ENCODE measurements around the gene TAF15. TPM values are rescaled to one million over a fixed set of nuclear protein-coding genes. Genes with fewer than 3 reads are reported as not detected.

TAF15 gene
- polyA plus RNA-seq, 1 donor from 2014 or later = 45.8 TPM

GRCh38 chr17:35766903-35767510 is 42.3 kb upstream of the TAF15 start:
- H3K4me3 ChIP-seq (ENCODE audit: low read length) = no peak overlapping the region
- H3K9ac ChIP-seq (ENCODE audit: low read length) = no peak overlapping the region
- no peak overlapping the region for H3K4me2 ChIP-seq (ENCODE audit: low read length)
- H2AFZ ChIP-seq (ENCODE audit: low read depth, low read length) = no peak overlapping the region
- no peaks in the 10 kb centered on the region for H3K9me3 ChIP-seq (ENCODE audit: low read length)
- no peaks in the 10 kb centered on the region for H3F3A ChIP-seq (ENCODE audit: insufficient read depth, low read length, poor library complexity, severe bottlenecking)
- H3K27me3 ChIP-seq (ENCODE audit: insufficient read depth, low read depth, low read length) = no peaks in the 10 kb centered on the region
- no peaks in the 10 kb centered on the region for H3K9me2 ChIP-seq (ENCODE audit: insufficient read depth, low read length)
- no peak overlapping the region for H3K27ac ChIP-seq (ENCODE audit: low read length)
- TF ChIP-seq EP300 (conservative IDR thresholded peaks at IDR 0.05; ENCODE audit: poor library complexity, severe bottlenecking) (no peak), TAF1 (IDR thresholded peaks at IDR 0.05; ENCODE audit: low read depth) (no peak), RAD21 (conservative IDR thresholded peaks at IDR 0.05) (peak; percentile 53)
- TF ChIP-seq, protein P1, sequence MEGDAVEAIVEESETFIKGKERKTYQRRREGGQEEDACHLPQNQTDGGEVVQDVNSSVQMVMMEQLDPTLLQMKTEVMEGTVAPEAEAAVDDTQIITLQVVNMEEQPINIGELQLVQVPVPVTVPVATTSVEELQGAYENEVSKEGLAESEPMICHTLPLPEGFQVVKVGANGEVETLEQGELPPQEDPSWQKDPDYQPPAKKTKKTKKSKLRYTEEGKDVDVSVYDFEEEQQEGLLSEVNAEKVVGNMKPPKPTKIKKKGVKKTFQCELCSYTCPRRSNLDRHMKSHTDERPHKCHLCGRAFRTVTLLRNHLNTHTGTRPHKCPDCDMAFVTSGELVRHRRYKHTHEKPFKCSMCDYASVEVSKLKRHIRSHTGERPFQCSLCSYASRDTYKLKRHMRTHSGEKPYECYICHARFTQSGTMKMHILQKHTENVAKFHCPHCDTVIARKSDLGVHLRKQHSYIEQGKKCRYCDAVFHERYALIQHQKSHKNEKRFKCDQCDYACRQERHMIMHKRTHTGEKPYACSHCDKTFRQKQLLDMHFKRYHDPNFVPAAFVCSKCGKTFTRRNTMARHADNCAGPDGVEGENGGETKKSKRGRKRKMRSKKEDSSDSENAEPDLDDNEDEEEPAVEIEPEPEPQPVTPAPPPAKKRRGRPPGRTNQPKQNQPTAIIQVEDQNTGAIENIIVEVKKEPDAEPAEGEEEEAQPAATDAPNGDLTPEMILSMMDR (IDR thresholded peaks at IDR 0.05; ENCODE audit: poor library complexity, severe bottlenecking) = peak; percentile 61
- no peaks in the 10 kb centered on the region for H3K36me3 ChIP-seq (ENCODE audit: insufficient read depth, low read length)
- H3K79me2 ChIP-seq (replicated peaks; ENCODE audit: insufficient read depth, low read length) = no peaks in the 10 kb centered on the region
- no peaks in the 10 kb centered on the region for H4K20me1 ChIP-seq (ENCODE audit: insufficient read depth)

DNA sequence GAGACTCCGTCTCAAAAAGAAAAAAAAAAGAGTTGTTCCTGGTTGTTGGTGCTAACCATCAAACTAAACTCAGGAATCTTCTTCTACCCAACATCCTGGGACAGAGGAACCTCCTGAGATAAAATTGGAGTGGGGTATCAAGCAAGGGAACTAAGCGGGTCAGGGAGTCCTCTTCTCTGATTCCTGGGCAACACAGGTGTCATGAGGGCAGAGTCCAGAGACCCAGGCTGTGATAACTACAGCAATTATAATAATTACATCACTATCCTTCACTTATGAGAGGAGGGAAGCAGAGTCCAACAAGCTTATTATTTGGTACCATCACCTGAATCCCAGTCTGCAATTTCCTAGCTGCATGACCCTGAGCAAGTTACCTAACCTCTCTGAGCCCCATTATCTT is 40.5 kb upstream of the TAF15 start:
- H3K9ac ChIP-seq (ENCODE audit: low read length) = no peak overlapping the region
- no peak overlapping the region for H3K27ac ChIP-seq (ENCODE audit: low read length)
- TF ChIP-seq EP300 (conservative IDR thresholded peaks at IDR 0.05; ENCODE audit: poor library complexity, severe bottlenecking) (no peak), MXI1 (conservative IDR thresholded peaks at IDR 0.05; ENCODE audit: poor library complexity, severe bottlenecking) (no peak), REST (IDR thresholded peaks at IDR 0.05; ENCODE audit: borderline replicate concordance) (no peak), POLR2AphosphoS5 (IDR thresholded peaks at IDR 0.05) (no peak), SMC3 (conservative IDR thresholded peaks at IDR 0.05; ENCODE audit: poor library complexity) (no peak), TAF1 (IDR thresholded peaks at IDR 0.05; ENCODE audit: low read depth) (no peak), RAD21 (conservative IDR thresholded peaks at IDR 0.05) (no peak), EZH2 (IDR thresholded peaks at IDR 0.05; ENCODE audit: borderline replicate concordance, insufficient read depth, low read length, poor library complexity, severe bottlenecking) (no peak)
- TF ChIP-seq, protein P1 (IDR thresholded peaks at IDR 0.05; ENCODE audit: poor library complexity, severe bottlenecking) = no peak
- no peaks in the 10 kb centered on the region for H3K9me2 ChIP-seq (ENCODE audit: insufficient read depth, low read length)
- no peak overlapping the region for H3K4me2 ChIP-seq (ENCODE audit: low read length)
- H3K27me3 ChIP-seq (ENCODE audit: insufficient read depth, low read depth, low read length) = no peaks in the 10 kb centered on the region
- no peak overlapping the region for H3K4me3 ChIP-seq (ENCODE audit: low read length)
- H3K9me3 ChIP-seq (ENCODE audit: low read length) = no peaks in the 10 kb centered on the region
- no peak overlapping the region for H2AFZ ChIP-seq (ENCODE audit: low read depth, low read length)
- H3K79me2 ChIP-seq (replicated peaks; ENCODE audit: insufficient read depth, low read length) = no peaks in the 10 kb centered on the region
- H4K20me1 ChIP-seq (ENCODE audit: insufficient read depth) = no peaks in the 10 kb centered on the region
- no peaks in the 10 kb centered on the region for H3F3A ChIP-seq (ENCODE audit: insufficient read depth, low read length, poor library complexity, severe bottlenecking)
- H3K36me3 ChIP-seq (ENCODE audit: insufficient read depth, low read length) = no peaks in the 10 kb centered on the region
